K562 (cell line): Measurements from ENCODE around the gene RPS17. TPM values are rescaled to one million over a fixed set of nuclear protein-coding genes. Genes with fewer than 3 reads are reported as not detected.

ENCODE experiments used
- ATAC-seq: fragments of 200-7000 bp; cut with Tn5 transposase; 3 replicates; pipeline ENCODE4 v1.9.1; 2020; ENCODE audit warnings: moderate library complexity
- BruUV-seq: library from RNA; stranded (reverse); fragments of 400-500 nt; replicated peaks from 2 replicates; lab custom pipeline; 2021; lab: Mats Ljungman, UMichigan
- CTCF ChIA-PET: fragments of 300-600 bp; formaldehyde crosslinking; extraction: SDS; loops from one replicate; lab custom pipeline; 2021; ENCODE audit warnings: low intra/inter-chr PET ratio; lab: Yijun Ruan, JAX
- POLR2A ChIA-PET: fragments of 300-600, 350-650 bp; sonication (Branson Sonifier 250); formaldehyde crosslinking; extraction: SDS; loops from one replicate; lab custom pipeline; 2021; ENCODE audit warnings: antibody characterized with exemption, inconsistent platforms; lab: Yijun Ruan, JAX
- DNase-seq, 4 experiments: peaks; one replicate each; pipeline versions ENCODE4 v3.0.0 to v3.0.0-alpha.2; 2011 to 2018; ENCODE audit warnings: low spot score in 3 of 4, mixed read lengths in 3 of 4; ENCODE audit errors: extremely low read depth in 1 of 4
- FAIRE-seq: peaks from 2 replicates; lab custom pipeline; 2011; peaks lifted over from hg19 to GRCh38; lab: Jason Lieb, UNC
- H2AFZ ChIP-seq: 2 replicates; pipeline ENCODE4 v1.6.0; 2011; ENCODE audit warnings: low read depth, low read length, control low read depth, inconsistent platforms
- H3K27ac ChIP-seq: fragments of 200-600 bp; 3 replicates; pipeline ENCODE4 v1.8.0; 2011; ENCODE audit warnings: low read depth, mild to moderate bottlenecking, control low read depth, inconsistent platforms, low read length, moderate library complexity, mixed read lengths; ENCODE audit errors: extremely low read depth
- H3K27me3 ChIP-seq, 2 experiments: fragments of 300-600 bp in 1 of 2; 2 replicates in 1 of 2; 3 replicates in 1 of 2; pipeline versions ENCODE4 v1.6.0 to v1.8.0; 2011; ENCODE audit warnings: inconsistent platforms in 2 of 2, low read length in 2 of 2, mild to moderate bottlenecking in 1 of 2, mixed read lengths in 1 of 2, moderate library complexity in 1 of 2; ENCODE audit not compliant: control insufficient read depth in 2 of 2, insufficient read depth in 2 of 2
- H3K36me3 ChIP-seq: fragments of 300-600 bp; 3 replicates; pipeline ENCODE4 v1.8.0; 2011; ENCODE audit warnings: mild to moderate bottlenecking, low read length, inconsistent platforms; ENCODE audit not compliant: control insufficient read depth, insufficient read depth
- H3K4me1 ChIP-seq, 2 experiments: fragments of 200-600 bp in 1 of 2; replicated peaks in 1 of 2; 2 replicates in 1 of 2; 3 replicates in 1 of 2; pipeline versions ENCODE4 v1.5.1 to v1.8.0; 2011; ENCODE audit warnings: inconsistent platforms in 2 of 2, low read length in 2 of 2, mild to moderate bottlenecking in 1 of 2, mixed read lengths in 1 of 2, moderate library complexity in 1 of 2; ENCODE audit not compliant: control insufficient read depth in 2 of 2, insufficient read depth in 2 of 2
- H3K4me2 ChIP-seq: 2 replicates; pipeline ENCODE4 v1.6.1; 2011; ENCODE audit warnings: low read length, control low read depth, inconsistent platforms, mixed read lengths; ENCODE audit not compliant: insufficient read depth
- H3K4me3 ChIP-seq: fragments of 200-600 bp; sonication (generic), shearing (Covaris generic); 2 replicates; pipeline ENCODE4 v1.5.1; 2016; ENCODE audit warnings: control low read depth, inconsistent platforms
- H3K79me2 ChIP-seq: fragments of 200-600 bp; 3 replicates; pipeline ENCODE4 v1.8.0; 2011; ENCODE audit warnings: low read length, inconsistent platforms; ENCODE audit not compliant: control insufficient read depth, insufficient read depth
- H3K9ac ChIP-seq, 2 experiments: 2 replicates each; pipeline versions ENCODE4 v1.6.0 to v1.6.1; 2011; ENCODE audit warnings: low read depth in 2 of 2, low read length in 2 of 2, control low read depth in 1 of 2, inconsistent platforms in 1 of 2, mild to moderate bottlenecking in 1 of 2, mixed read lengths in 1 of 2; ENCODE audit not compliant: insufficient read depth in 1 of 2
- H3K9me1 ChIP-seq: one replicate; pipeline ENCODE4 v1.6.0; 2011; ENCODE audit warnings: inconsistent platforms, mild to moderate bottlenecking, low read length, moderate library complexity; ENCODE audit not compliant: control insufficient read depth, insufficient read depth
- H3K9me3 ChIP-seq: replicated peaks from 2 replicates; pipeline ENCODE4 v1.5.1; 2011; ENCODE audit warnings: low read depth, low read length, inconsistent platforms; ENCODE audit not compliant: control insufficient read depth, insufficient read depth
- H4K20me1 ChIP-seq: replicated peaks from 2 replicates; pipeline ENCODE4 v1.6.1; 2011; ENCODE audit warnings: low read length, inconsistent platforms, mixed read lengths; ENCODE audit not compliant: control insufficient read depth, insufficient read depth
- BCL6 ChIP-seq: fragments of 250-450 bp; sonication (Bioruptor Pico); IDR thresholded peaks from 2 replicates; pipeline ENCODE4 v1.4.0; 2020
- FOSL1 ChIP-seq: fragments of 200-800 bp; sonication (Bioruptor generic); conservative IDR thresholded peaks from 2 replicates; pipeline ENCODE4 v1.6.1; 2016; ENCODE audit warnings: missing genetic modification characterization, missing compliant biosample characterization
- GATAD2B ChIP-seq: fragments of 450-650 bp; IDR thresholded peaks from 2 replicates; pipeline ENCODE4 v1.6.1; 2017; ENCODE audit warnings: mild to moderate bottlenecking, borderline replicate concordance
- HDGF ChIP-seq: fragments of 450-650 bp; IDR thresholded peaks from 2 replicates; pipeline ENCODE4 v1.6.1; 2016
- PHF21A ChIP-seq: fragments of 450-650 bp; IDR thresholded peaks from 2 replicates; pipeline ENCODE4 v1.6.1; 2017; ENCODE audit warnings: low read depth, borderline replicate concordance
- SIN3B ChIP-seq: fragments of 450-650 bp; IDR thresholded peaks from 2 replicates; pipeline ENCODE4 v1.6.1; 2017; ENCODE audit warnings: low read depth, mild to moderate bottlenecking, moderate library complexity
- SMC3 ChIP-seq: conservative IDR thresholded peaks from 2 replicates; pipeline ENCODE4 v1.6.1; 2011; ENCODE audit warnings: low read depth, low read length, improper control_type of control experiment; ENCODE audit not compliant: insufficient read depth
- ZBTB43 ChIP-seq: sonication (generic); formaldehyde crosslinking; IDR thresholded peaks from 2 replicates; pipeline ENCODE4 v1.8.0; 2023; ENCODE audit warnings: mild to moderate bottlenecking, missing genetic modification reagents
- ZFP36 ChIP-seq: fragments of 150-350 bp; IDR thresholded peaks from 2 replicates; pipeline ENCODE4 v1.6.1; 2018; ENCODE audit warnings: low read length, low read depth; ENCODE audit not compliant: partially characterized antibody
- ZNF12 ChIP-seq: sonication (generic); formaldehyde crosslinking; IDR thresholded peaks from 2 replicates; pipeline ENCODE4 v1.4.0; 2020; ENCODE audit warnings: mild to moderate bottlenecking, missing genetic modification reagents
- ZNF232 ChIP-seq: sonication (generic); formaldehyde crosslinking; IDR thresholded peaks from 2 replicates; pipeline ENCODE4 v1.8.0; 2022; ENCODE audit warnings: mild to moderate bottlenecking, missing genetic modification reagents
- WGBS: fragments of 100-300 bp; shearing (Covaris generic); methylation state at CpG from one replicate; pipeline ENCODE4 v1.1.6; 2016; ENCODE audit warnings: low coverage, mixed read lengths; ENCODE audit not compliant: insufficient coverage; ENCODE audit errors: missing lambda C conversion rate; 5-methylcytosine and 5-hydroxymethylcytosine counted together
- in situ Hi-C: fragments of 300-500 bp; cut with MboI; formaldehyde crosslinking; loops from 4 replicates; pipeline ENCODE4 v1.15.0; 2018; ENCODE audit warnings: inconsistent platforms, mixed read lengths
- intact Hi-C: fragments of 100-400 bp; cut with micrococcal nuclease; formaldehyde crosslinking; loops from 2 replicates; pipeline ENCODE4 v1.14.2; 2022
- polyA plus RNA-seq, 8 experiments: library from polyadenylated mRNA; depleted of rRNA in 4 of 8; stranded (reverse) in 5 of 8; unstranded in 3 of 8; fragments of >200 nt; fragmentation: Nextera tagmentation in 2 of 8; fragmentation: Illumina TruSeq in 1 of 8; extraction: Ambion mirVana in 2 of 8; extraction: Trizol in 1 of 8; gene quantifications; 2 replicates each; pipeline versions ENCODE4 v1.2.1 to v1.2.3, GENCODE V29; 2011 to 2014; ENCODE audit warnings: inconsistent platforms in 1 of 8, missing spikeins in 1 of 8
- total RNA-seq, 7 experiments: library from RNA; depleted of rRNA in 6 of 7; stranded (reverse); fragments of >200 nt in 6 of 7; fragmentation: Illumina TruSeq in 2 of 7; extraction: Trizol in 2 of 7; gene quantifications; 2 replicates each; pipeline versions ENCODE4 v1.2.1 to v1.2.3, GENCODE V29; 2011 to 2021; ENCODE audit warnings: low replicate concordance in 1 of 7
- TF ChIP-seq, protein P1 (sequence below): sonication (generic); formaldehyde crosslinking; IDR thresholded peaks from 2 replicates; pipeline ENCODE4 v1.8.0; 2022; ENCODE audit warnings: missing genetic modification reagents, mild to moderate bottlenecking, borderline replicate concordance
- TF ChIP-seq, protein P2 (sequence below): sonication (generic); formaldehyde crosslinking; IDR thresholded peaks from 2 replicates; pipeline ENCODE4 v1.8.0; 2022; ENCODE audit warnings: mild to moderate bottlenecking, low read depth, missing genetic modification reagents
- TF ChIP-seq, protein P3 (sequence below): fragments of 250-450 bp; sonication (Bioruptor Pico); IDR thresholded peaks from 2 replicates; pipeline ENCODE4 v1.6.1; 2021; ENCODE audit warnings: mild to moderate bottlenecking

Gene RPS17
- total and polyA plus RNA-seq, 9 of the 15 experiments (the other 6 are each of a cell fraction or from before 2014, with no cell fraction given): 1,988 to 6,515 (median 5,229) TPM

- intact Hi-C loops: loop anchor here (2.0 kb wide), 1 partner anchor 106 kb away; the partner anchor contains the start of gene CPEB1
- TF ChIP-seq PHF21A (no peak), ZNF232 (CRISPR knock-in tag) (0 out of 2 replicates have a peak, but pooled peaks have one; percentile 70), SIN3B (no peak), GATAD2B (no peak), HDGF (0 out of 2 replicates have a peak, but pooled peaks have one; percentile 22), ZNF12 (CRISPR knock-in tag) (no peak), BCL6 (CRISPR knock-in tag) (no peak), SMC3 (0 out of 2 replicates have a peak, but pooled peaks have one; percentile 13), ZFP36 (no peak), FOSL1 (tag) (0 out of 2 replicates have a peak, but pooled peaks have one; percentile 7), ZBTB43 (CRISPR knock-in tag) (0 out of 2 replicates have a peak, but pooled peaks have one; percentile 85)
- TF ChIP-seq, protein P1, sequence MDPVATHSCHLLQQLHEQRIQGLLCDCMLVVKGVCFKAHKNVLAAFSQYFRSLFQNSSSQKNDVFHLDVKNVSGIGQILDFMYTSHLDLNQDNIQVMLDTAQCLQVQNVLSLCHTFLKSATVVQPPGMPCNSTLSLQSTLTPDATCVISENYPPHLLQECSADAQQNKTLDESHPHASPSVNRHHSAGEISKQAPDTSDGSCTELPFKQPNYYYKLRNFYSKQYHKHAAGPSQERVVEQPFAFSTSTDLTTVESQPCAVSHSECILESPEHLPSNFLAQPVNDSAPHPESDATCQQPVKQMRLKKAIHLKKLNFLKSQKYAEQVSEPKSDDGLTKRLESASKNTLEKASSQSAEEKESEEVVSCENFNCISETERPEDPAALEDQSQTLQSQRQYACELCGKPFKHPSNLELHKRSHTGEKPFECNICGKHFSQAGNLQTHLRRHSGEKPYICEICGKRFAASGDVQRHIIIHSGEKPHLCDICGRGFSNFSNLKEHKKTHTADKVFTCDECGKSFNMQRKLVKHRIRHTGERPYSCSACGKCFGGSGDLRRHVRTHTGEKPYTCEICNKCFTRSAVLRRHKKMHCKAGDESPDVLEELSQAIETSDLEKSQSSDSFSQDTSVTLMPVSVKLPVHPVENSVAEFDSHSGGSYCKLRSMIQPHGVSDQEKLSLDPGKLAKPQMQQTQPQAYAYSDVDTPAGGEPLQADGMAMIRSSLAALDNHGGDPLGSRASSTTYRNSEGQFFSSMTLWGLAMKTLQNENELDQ: 0 out of 2 replicates have a peak, but pooled peaks have one; percentile 76
- TF ChIP-seq, protein P2, sequence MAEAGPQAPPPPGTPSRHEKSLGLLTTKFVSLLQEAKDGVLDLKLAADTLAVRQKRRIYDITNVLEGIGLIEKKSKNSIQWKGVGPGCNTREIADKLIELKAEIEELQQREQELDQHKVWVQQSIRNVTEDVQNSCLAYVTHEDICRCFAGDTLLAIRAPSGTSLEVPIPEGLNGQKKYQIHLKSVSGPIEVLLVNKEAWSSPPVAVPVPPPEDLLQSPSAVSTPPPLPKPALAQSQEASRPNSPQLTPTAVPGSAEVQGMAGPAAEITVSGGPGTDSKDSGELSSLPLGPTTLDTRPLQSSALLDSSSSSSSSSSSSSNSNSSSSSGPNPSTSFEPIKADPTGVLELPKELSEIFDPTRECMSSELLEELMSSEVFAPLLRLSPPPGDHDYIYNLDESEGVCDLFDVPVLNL (CRISPR knock-in tag): 0 out of 2 replicates have a peak, but pooled peaks have one; percentile 28
- TF ChIP-seq, protein P3, sequence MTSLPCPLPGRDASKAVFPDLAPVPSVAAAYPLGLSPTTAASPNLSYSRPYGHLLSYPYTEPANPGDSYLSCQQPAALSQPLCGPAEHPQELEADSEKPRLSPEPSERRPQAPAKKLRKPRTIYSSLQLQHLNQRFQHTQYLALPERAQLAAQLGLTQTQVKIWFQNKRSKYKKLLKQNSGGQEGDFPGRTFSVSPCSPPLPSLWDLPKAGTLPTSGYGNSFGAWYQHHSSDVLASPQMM (CRISPR knock-in tag): no peak
Measured at GRCh38 chr15:82540984-82541431, 751 bp upstream of the RPS17 start.

More at GRCh38 chr15:82540984-82541431, 751 bp upstream of the RPS17 start:
- Histone ChIP-seq H3K27me3 (no peaks in the 10 kb centered on the region), H3K4me3 (peak overlapping the region; percentile 95), H3K4me2 (peak overlapping the region; percentile 95), H4K20me1 (peaks cover 38% of the 10 kb centered on the region), H3K9me1 (peaks cover 5% of the 10 kb centered on the region), H3K36me3 (peaks cover 67% of the 10 kb centered on the region), H3K9me3 (no peaks in the 10 kb centered on the region), H3K79me2 (peaks cover 52% of the 10 kb centered on the region), H3K4me1 (peaks cover 10 to 17% of the 10 kb centered on the region in 2 experiments; a peak in 4 of 5 replicates), H3K27ac (peak overlapping the region; percentile 86), H3K9ac (peak overlapping the region; percentile 93 to 99), H2AFZ (peak overlapping the region; percentile 94)
- ATAC-seq (peak; percentile 18), FAIRE-seq (peak; percentile 55), DNase-seq (peak; percentile 37 to 46 (median 42))
- ChIA-PET POLR2A (interaction anchor here (0.6 to 8.9 kb wide), 28 partner anchors 8 to 542 kb away, joined by 3 to 95 read pairs (median 4); partner anchors contain the start of genes CPEB1 and RAMAC), CTCF (interaction anchor here (1.2 kb wide), 1 partner anchor 26 kb away, joined by 3 read pairs; no protein-coding TSS in a partner anchor)
- in situ Hi-C loops: no loop called here
- BruUV-seq: TSS peak; percentile 95
- 5% methylated on average over 11 of the region's 11 CpGs for WGBS
